MM.1S (cell line): ENCODE data around the gene BMP2K.

ENCODE experiments used
- DNase-seq: peaks from one replicate; pipeline ENCODE4 v3.0.0-alpha.2; 2015
- H2AFZ ChIP-seq: fragments of 300-600 bp; sonication (generic); 2 replicates; pipeline ENCODE4 v1.6.0; 2016; ENCODE audit warnings: antibody characterized with exemption, low read length
- H3F3A ChIP-seq: fragments of 300-600 bp; sonication (generic); 2 replicates; pipeline ENCODE4 v1.6.1; 2016; ENCODE audit warnings: mild to moderate bottlenecking, antibody characterized with exemption, low read length, moderate library complexity, mixed read lengths; ENCODE audit not compliant: insufficient read depth
- H3K27ac ChIP-seq: fragments of 300-600 bp; sonication (generic); 2 replicates; pipeline ENCODE4 v1.5.1; 2016; ENCODE audit warnings: mild to moderate bottlenecking, low read length
- H3K27me3 ChIP-seq: fragments of 300-600 bp; sonication (generic); replicated peaks from 2 replicates; pipeline ENCODE4 v1.6.0; 2016; ENCODE audit warnings: low read length; ENCODE audit not compliant: insufficient read depth
- H3K36me3 ChIP-seq: fragments of 300-600 bp; sonication (generic); replicated peaks from 2 replicates; pipeline ENCODE4 v1.6.1; 2016; ENCODE audit warnings: mild to moderate bottlenecking, low read length, mixed read lengths; ENCODE audit not compliant: insufficient read depth
- H3K4me1 ChIP-seq: fragments of 300-600 bp; sonication (generic); 2 replicates; pipeline ENCODE4 v1.6.1; 2016; ENCODE audit warnings: low read length, mixed read lengths
- H3K4me2 ChIP-seq: fragments of 300-600 bp; sonication (generic); 2 replicates; pipeline ENCODE4 v1.6.0; 2016; ENCODE audit warnings: low read depth, low read length
- H3K4me3 ChIP-seq: fragments of 300-600 bp; sonication (generic); 2 replicates; pipeline ENCODE4 v1.5.1; 2016; ENCODE audit warnings: low read length, mixed read lengths
- H3K79me2 ChIP-seq: fragments of 300-600 bp; sonication (generic); 2 replicates; pipeline ENCODE4 v1.6.1; 2016; ENCODE audit warnings: mixed run types, low read length, mixed read lengths
- H3K9ac ChIP-seq: fragments of 300-600 bp; sonication (generic); 2 replicates; pipeline ENCODE4 v1.6.1; 2016; ENCODE audit warnings: low read length, mixed read lengths
- H3K9me2 ChIP-seq: fragments of 300-600 bp; sonication (generic); replicated peaks from 2 replicates; pipeline ENCODE4 v1.6.1; 2016; ENCODE audit warnings: mild to moderate bottlenecking, low read length, mixed read lengths; ENCODE audit not compliant: insufficient read depth
- H3K9me3 ChIP-seq: fragments of 300-600 bp; sonication (generic); replicated peaks from 2 replicates; pipeline ENCODE4 v1.6.1; 2016; ENCODE audit warnings: mild to moderate bottlenecking, low read length, mixed read lengths; ENCODE audit not compliant: insufficient read depth
- H4K20me1 ChIP-seq: fragments of 300-600 bp; sonication (generic); 2 replicates; pipeline ENCODE4 v1.6.1; 2016; ENCODE audit warnings: mild to moderate bottlenecking, low read length, moderate library complexity, mixed read lengths; ENCODE audit not compliant: insufficient read depth
- CTCF ChIP-seq: fragments of 300-600 bp; sonication (generic); IDR thresholded peaks from 2 replicates; pipeline ENCODE4 v1.5.1; 2016; ENCODE audit warnings: antibody characterized with exemption, low read length, mixed read lengths
- EZH2 ChIP-seq: fragments of 300-600 bp; sonication (generic); optimal IDR thresholded peaks from 2 replicates; pipeline ENCODE3; 2017; ENCODE audit warnings: low read depth, mild to moderate bottlenecking, antibody characterized with exemption, low read length, mixed read lengths
- EZH2phosphoT487 ChIP-seq: fragments of 300-600 bp; sonication (generic); IDR thresholded peaks from 2 replicates; pipeline ENCODE4 v1.6.1; 2018; ENCODE audit warnings: antibody characterized with exemption, low read length

The BMP2K gene

GRCh38 chr4:78776079-78776728 lies at the start of gene BMP2K:
BMP2K (plus strand) TSS chr4:78776350; CDS start chr4:78776544, 194 bp downstream.
- Histone ChIP-seq H3K9ac (peak within 1 kb of the TSS; percentile 85), H3K27me3 (no peaks in the 10 kb centered on the region), H3K4me1 (peaks cover 19% of the 10 kb centered on the region), H3F3A (0 out of 2 replicates have a peak, but pooled peaks cover 4% of the 10 kb centered on the region), H3K4me3 (peak within 1 kb of the TSS; percentile 86), H4K20me1 (no peaks in the 10 kb centered on the region), H3K36me3 (no peaks in the 10 kb centered on the region), H2AFZ (peak within 1 kb of the TSS; percentile 77), H3K27ac (peak within 1 kb of the TSS; percentile 71), H3K79me2 (peaks cover 39% of the 10 kb centered on the region), H3K9me3 (no peaks in the 10 kb centered on the region), H3K4me2 (peak within 1 kb of the TSS; percentile 90), H3K9me2 (no peaks in the 10 kb centered on the region)
- TF ChIP-seq EZH2 (no peak), EZH2phosphoT487 (no peak), CTCF (no peak)
- peak; percentile 79 for DNase-seq

DNA sequence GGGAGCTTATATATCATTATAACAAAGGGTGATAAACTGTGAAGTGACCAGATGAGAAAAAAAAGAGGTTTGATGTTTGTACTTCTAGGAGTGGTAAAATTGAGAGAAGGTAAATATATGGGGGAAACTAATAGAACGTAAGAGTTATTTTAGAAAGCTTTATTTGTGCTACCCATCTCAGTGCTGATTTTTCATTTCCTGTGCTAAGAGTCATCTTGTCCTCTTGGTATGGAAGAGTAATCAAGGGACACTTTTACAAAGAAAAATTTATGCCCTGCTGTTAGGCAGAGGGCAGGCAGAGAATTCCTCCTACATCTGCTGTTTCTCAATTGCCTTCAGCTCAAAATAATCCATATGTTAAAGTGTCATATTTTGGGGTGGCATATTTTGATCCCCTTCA lies 49.6 kb upstream of the BMP2K start:
- DNase-seq, result no peak
- Histone ChIP-seq H3K36me3 (no peaks in the 10 kb centered on the region), H3K4me2 (no peak overlapping the region), H3K79me2 (no peaks in the 10 kb centered on the region), H3K9ac (no peak overlapping the region), H3K27me3 (no peaks in the 10 kb centered on the region), H4K20me1 (no peaks in the 10 kb centered on the region), H3K9me3 (no peaks in the 10 kb centered on the region), H3F3A (no peaks in the 10 kb centered on the region; the same call in 1 of the 2 replicates), H3K4me1 (peaks cover 5% of the 10 kb centered on the region), H3K9me2 (no peaks in the 10 kb centered on the region), H2AFZ (no peak overlapping the region), H3K4me3 (no peak overlapping the region), H3K27ac (no peak overlapping the region)
- TF ChIP-seq EZH2phosphoT487 (no peak), EZH2 (no peak), CTCF (no peak)

GRCh38 chr4:78732332-78733104 lies 43.6 kb upstream of the BMP2K start:
- no peaks in the 10 kb centered on the region for H3F3A ChIP-seq
- no peak overlapping the region for H3K27ac ChIP-seq
- TF ChIP-seq EZH2 (no peak), CTCF (no peak), EZH2phosphoT487 (no peak)
- no peaks in the 10 kb centered on the region for H3K36me3 ChIP-seq
- H2AFZ ChIP-seq, result no peak overlapping the region
- no peaks in the 10 kb centered on the region for H4K20me1 ChIP-seq
- H3K4me3 ChIP-seq, result no peak overlapping the region
- no peaks in the 10 kb centered on the region for H3K79me2 ChIP-seq
- no peaks in the 10 kb centered on the region for H3K9me3 ChIP-seq
- H3K4me2 ChIP-seq, result no peak overlapping the region
- no peak for DNase-seq
- no peaks in the 10 kb centered on the region for H3K9me2 ChIP-seq
- H3K27me3 ChIP-seq, result no peaks in the 10 kb centered on the region
- H3K9ac ChIP-seq, result no peak overlapping the region
- H3K4me1 ChIP-seq, result no peaks in the 10 kb centered on the region
